Measurements from ENCODE around the gene GABRA5. TPM values are rescaled to one million over a fixed set of nuclear protein-coding genes. Genes with fewer than 3 reads are reported as not detected.

The GABRA5 gene
- total and polyA plus RNA-seq, 2 of the 8 experiments (the other 6 are each of a cell fraction or from before 2014, with no cell fraction given): 15.0 to 29.6 TPM

GRCh38 chr15:26866298-26867199, at the start of gene GABRA5 (continued):
- no peak for TF ChIP-seq NANOG (IDR thresholded peaks at IDR 0.05; ENCODE audit: insufficient read depth, low read depth, low read length, poor library complexity, severe bottlenecking)
- TF ChIP-seq TEAD4 (IDR thresholded peaks at IDR 0.05; ENCODE audit: low read depth, low read length): no peak
- no peak for TF ChIP-seq YY1 (IDR thresholded peaks at IDR 0.05; ENCODE audit: low read depth, low read length)
- TF ChIP-seq HDAC2 (IDR thresholded peaks at IDR 0.05; ENCODE audit: borderline replicate concordance in 1 of 2, low read depth in 2 of 2, low read length in 2 of 2): no peak
- TF ChIP-seq, protein P1, sequence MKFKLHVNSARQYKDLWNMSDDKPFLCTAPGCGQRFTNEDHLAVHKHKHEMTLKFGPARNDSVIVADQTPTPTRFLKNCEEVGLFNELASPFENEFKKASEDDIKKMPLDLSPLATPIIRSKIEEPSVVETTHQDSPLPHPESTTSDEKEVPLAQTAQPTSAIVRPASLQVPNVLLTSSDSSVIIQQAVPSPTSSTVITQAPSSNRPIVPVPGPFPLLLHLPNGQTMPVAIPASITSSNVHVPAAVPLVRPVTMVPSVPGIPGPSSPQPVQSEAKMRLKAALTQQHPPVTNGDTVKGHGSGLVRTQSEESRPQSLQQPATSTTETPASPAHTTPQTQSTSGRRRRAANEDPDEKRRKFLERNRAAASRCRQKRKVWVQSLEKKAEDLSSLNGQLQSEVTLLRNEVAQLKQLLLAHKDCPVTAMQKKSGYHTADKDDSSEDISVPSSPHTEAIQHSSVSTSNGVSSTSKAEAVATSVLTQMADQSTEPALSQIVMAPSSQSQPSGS (IDR thresholded peaks at IDR 0.05; ENCODE audit: low read length): no peak
- no peak for TF ChIP-seq MAFK (IDR thresholded peaks at IDR 0.05; ENCODE audit: low read depth, low read length)
- TF ChIP-seq RFX5 (IDR thresholded peaks at IDR 0.05; ENCODE audit: borderline replicate concordance, low read depth, low read length): no peak
- TF ChIP-seq SAP30 (IDR thresholded peaks at IDR 0.05; ENCODE audit: insufficient read depth, insufficient replicate concordance, low read length): no peak
- TF ChIP-seq EZH2 (IDR thresholded peaks at IDR 0.05; ENCODE audit: low read depth, low read length, severe bottlenecking): no peak
- TF ChIP-seq SIN3A (conservative IDR thresholded peaks at IDR 0.05 in 1 of 2, IDR thresholded peaks at IDR 0.05 in 1 of 2; ENCODE audit: low read depth in 1 of 2, low read length in 2 of 2): peak in 1 of 2 experiments; percentile 58; a peak in 1 of 4 replicates
- TF ChIP-seq BACH1 (IDR thresholded peaks at IDR 0.05; ENCODE audit: low read length): no peak
- no peak for TF ChIP-seq KDM5A (IDR thresholded peaks at IDR 0.05; ENCODE audit: low read length)
- no peak for TF ChIP-seq TCF12 (IDR thresholded peaks at IDR 0.05; ENCODE audit: low read depth, low read length)
- no peak; the same call in 1 of the 2 replicates for TF ChIP-seq SUZ12 (IDR thresholded peaks at IDR 0.05; ENCODE audit: low read length)
- TF ChIP-seq ASH2L (IDR thresholded peaks at IDR 0.05; ENCODE audit: low read length): no peak
- TF ChIP-seq SIRT6 (IDR thresholded peaks at IDR 0.05; ENCODE audit: low read length): no peak
- no peak for TF ChIP-seq KDM4A (IDR thresholded peaks at IDR 0.05; ENCODE audit: low read depth, low read length, severe bottlenecking)
- TF ChIP-seq JUND (IDR thresholded peaks at IDR 0.05; ENCODE audit: low read length): no peak
- TF ChIP-seq ZNF274 (IDR thresholded peaks at IDR 0.05; ENCODE audit: borderline replicate concordance, extremely low read depth, low read length): no peak
- no peak for TF ChIP-seq HDAC6 (IDR thresholded peaks at IDR 0.05; ENCODE audit: low read depth, low read length)
- TF ChIP-seq, protein P2, sequence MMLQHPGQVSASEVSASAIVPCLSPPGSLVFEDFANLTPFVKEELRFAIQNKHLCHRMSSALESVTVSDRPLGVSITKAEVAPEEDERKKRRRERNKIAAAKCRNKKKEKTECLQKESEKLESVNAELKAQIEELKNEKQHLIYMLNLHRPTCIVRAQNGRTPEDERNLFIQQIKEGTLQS (IDR thresholded peaks at IDR 0.05; ENCODE audit: insufficient read depth, low read depth, low read length): no peak

Data from H1 (cell line).